Measurements from ENCODE around the gene FRMPD3.

GRCh38 chrX:107484002-107484726 lies 34.7 kb downstream of the FRMPD3 start:
- TF ChIP-seq, protein P1, sequence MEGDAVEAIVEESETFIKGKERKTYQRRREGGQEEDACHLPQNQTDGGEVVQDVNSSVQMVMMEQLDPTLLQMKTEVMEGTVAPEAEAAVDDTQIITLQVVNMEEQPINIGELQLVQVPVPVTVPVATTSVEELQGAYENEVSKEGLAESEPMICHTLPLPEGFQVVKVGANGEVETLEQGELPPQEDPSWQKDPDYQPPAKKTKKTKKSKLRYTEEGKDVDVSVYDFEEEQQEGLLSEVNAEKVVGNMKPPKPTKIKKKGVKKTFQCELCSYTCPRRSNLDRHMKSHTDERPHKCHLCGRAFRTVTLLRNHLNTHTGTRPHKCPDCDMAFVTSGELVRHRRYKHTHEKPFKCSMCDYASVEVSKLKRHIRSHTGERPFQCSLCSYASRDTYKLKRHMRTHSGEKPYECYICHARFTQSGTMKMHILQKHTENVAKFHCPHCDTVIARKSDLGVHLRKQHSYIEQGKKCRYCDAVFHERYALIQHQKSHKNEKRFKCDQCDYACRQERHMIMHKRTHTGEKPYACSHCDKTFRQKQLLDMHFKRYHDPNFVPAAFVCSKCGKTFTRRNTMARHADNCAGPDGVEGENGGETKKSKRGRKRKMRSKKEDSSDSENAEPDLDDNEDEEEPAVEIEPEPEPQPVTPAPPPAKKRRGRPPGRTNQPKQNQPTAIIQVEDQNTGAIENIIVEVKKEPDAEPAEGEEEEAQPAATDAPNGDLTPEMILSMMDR (optimal IDR thresholded peaks at IDR 0.05 in 1 of 3, IDR thresholded peaks at IDR 0.05 in 1 of 3, conservative IDR thresholded peaks at IDR 0.05 in 1 of 3; ENCODE audit: extremely low read depth in 1 of 3, insufficient read depth in 2 of 3, low read length in 3 of 3), result no peak
- TF ChIP-seq EZH2 (IDR thresholded peaks at IDR 0.05; ENCODE audit: low read length), result no peak
